Kidney tubule cell (primary cell): ENCODE results near the gene IKZF2.
"Not testable (repeated sequence)": the region's sequence is repeated elsewhere in the genome, so short reads cannot be mapped to it uniquely, and the experiment has no call there.

Experiments
- DNase-seq: peaks from one replicate; pipeline ENCODE4 v3.0.0-alpha.2; 2018; ENCODE audit warnings: low spot score

Gene IKZF2

DNA sequence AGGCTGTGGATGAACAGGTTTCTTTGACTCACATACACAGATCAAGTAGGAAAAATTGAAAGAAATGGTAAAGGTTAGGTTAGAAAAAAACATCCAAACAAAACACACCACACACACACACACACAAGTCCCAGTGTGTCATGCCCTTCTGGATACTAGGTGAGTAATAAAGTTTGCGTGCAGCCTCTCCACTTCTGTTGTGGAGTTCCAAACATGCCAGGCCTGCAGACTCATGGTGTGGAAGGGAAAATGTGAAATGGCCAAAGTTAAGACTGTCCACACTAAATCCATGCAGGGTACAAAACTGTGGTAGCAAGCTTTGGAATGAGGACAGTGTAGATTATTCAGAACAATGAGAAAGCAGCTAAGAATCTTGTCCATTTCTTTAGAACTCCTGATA is 114.6 kb downstream of the IKZF2 start:
- DNase-seq: peak; percentile 63

DNA sequence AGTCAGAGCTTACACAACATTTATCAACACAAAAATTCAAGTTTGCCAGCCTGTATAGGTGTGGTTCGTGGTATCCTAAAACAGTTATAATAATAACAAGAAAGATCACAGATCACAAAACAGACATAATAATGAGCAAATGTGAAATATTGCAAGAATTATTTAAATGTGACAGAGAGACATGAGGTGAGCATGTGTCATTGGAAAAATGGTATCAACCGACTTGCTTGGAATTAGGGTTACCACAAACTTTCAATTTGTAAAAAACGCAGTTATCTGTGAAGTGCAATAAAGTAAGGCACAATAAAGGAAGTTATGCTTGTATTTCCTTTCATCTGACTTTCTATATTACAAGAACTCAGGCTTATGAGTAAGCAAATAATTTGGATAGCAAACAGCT is 116.8 kb downstream of the IKZF2 start:
- no peak for DNase-seq

DNA sequence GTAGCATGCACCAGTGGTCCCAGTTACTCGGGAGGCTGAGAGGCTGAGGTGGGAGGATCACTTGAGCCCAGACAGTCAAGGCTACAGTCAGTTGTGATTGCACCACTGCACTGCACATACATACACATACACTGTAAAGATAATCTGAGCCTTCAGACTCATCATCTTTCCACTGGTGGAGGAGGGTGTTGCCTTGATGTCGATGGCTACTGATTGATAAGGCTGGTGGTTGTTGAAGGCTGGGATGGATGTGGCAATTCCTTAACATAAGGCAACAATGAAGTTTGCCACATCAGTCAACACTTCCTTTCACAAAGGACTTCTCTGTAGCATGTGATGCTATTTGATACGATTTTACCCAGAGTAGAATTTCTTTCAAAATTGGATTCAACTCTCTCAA is 118.8 kb downstream of the IKZF2 start:
- DNase-seq: no peak

DNA sequence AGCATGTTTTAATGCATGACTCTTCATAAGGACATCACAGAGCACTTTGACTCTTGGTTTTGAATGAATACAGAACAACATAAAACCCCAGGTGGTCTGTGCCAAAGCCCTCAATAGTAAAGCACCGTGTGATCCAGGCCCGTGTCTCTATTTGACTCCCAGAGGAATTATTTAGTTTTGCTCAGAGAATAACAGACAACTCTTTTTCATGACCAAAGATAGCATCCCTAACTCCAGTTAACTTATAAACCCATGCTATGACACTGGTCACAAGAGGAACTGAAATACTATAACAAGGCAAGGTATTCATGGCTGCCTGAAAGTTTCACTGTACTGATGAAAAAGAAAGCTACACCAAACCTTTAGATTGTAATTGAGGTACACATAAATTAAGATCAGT is 128.4 kb downstream of the IKZF2 start:
- DNase-seq: no peak

DNA sequence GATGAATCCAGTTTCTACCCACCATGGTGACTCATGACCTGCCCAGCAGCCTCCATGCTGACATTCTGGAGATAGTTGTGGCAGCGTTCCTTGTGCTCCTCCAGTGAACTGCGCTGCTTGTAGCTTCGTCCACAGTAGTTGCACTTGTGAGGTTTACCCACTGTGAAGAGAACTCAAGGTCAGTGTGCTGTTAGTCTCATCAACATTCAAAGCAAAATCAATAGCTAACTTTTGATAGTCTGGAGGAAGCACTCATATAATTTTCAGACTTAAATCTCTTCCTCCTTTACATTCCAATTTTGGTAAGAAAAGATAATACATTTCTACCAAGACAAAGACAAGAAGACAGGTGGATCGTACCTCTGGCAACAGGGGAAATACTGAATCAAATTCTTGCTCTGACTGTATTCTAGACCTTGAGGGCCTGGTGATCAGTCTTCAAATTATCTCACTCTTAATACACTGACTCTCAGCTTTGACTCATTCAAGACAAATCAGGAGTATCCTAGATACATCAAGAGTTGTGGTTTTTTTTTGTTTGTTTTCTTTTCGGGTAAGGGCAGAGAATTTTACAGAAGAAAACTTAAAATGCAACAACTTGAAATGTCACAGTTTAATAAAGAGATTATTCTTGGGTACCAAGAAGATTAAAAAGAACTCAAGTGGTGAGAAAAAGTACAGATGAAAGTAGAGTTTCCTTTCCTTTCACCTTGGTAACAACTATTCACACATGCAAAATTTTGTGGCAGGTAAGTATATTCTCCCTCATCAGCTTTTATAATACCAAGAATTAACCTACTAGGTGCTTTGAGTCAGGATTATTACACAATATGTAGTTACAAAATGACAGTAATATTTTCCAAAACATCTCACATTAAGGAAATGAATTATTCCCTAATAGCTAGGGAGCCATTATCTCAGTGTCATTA is 129.2 kb downstream of the IKZF2 start:
- DNase-seq: peak; percentile 70

DNA sequence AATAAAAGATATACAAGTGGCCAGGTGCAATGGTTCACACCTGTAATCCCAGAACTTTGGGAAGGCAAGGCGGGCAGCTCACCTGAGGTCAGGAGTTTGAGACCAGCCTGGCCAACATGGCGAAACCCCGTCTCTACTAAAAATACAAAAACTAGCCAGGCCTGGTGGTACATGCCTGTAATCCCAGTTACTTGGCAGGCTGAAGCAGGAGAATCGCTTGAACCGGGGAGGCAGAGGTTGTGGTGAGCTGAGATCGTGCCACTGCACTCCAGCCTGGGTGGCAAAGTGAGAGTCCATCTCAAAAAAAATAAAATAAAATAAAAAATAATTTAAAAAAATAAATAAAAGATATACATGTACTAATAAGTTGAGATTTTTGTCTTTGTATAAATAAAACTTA is 130.5 kb downstream of the IKZF2 start:
- DNase-seq: not testable (repeated sequence)

DNA sequence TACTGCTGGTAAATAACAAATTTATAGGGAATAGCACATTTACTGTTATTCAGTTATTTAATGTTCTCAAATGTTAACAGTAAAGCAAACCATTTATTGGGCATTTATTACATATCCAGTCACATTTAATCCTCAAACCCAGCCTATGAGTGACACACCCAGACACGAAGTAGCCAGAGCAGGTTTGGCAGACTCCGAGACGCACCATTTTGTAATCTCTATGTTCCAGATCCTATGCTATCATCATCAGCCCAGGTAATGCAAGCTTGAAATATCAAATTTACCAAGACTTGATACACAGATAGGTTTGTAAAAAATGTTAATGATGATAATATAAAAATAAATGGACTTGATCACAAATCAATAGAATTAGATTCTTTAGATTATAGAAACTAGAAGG is 131.1 kb downstream of the IKZF2 start:
- DNase-seq: no peak

DNA sequence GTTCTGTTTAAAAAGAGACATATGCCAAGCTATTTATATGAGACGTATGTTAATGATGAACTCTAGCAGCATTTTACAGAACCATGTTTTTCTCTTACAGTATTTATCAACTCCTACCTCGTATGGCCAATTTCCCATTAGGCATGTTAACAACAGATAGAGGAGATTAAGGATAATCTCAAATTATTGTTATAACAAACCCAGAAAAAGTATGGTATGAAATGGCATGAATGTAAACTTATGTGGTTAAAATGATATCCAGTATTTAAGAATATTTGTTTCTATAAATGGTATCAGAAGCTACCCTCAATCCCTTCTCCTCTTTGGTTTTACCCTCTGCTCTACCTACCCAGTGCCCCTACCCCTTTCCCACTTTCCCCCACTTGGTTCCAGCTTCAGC is 132.0 kb downstream of the IKZF2 start:
- DNase-seq: no peak

DNA sequence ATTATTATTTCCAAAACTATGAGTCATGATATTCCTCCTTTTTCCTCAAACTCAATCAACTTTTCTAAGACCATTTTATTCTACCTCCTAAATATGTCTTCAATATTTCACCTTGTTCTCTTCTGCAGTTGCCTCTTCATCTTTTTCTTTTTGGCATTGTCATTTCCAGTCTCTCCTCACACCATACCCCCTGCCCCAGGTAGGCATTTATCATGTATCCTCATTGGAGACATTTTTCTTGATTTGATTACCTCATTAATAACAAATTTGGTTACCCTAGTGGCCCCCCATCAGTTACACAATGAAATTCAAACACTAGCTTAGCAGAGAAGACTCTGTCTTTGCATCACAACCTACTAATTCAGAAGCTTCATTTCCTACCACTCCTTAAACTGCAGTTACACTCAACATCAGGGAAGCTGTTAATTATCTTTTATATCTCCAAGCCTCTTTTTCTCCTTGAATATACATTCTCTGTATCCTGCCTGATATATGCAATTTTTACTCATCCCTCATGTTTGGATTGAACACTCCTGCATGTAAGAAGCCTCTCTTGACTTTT is 133.0 kb downstream of the IKZF2 start:
- DNase-seq: no peak

DNA sequence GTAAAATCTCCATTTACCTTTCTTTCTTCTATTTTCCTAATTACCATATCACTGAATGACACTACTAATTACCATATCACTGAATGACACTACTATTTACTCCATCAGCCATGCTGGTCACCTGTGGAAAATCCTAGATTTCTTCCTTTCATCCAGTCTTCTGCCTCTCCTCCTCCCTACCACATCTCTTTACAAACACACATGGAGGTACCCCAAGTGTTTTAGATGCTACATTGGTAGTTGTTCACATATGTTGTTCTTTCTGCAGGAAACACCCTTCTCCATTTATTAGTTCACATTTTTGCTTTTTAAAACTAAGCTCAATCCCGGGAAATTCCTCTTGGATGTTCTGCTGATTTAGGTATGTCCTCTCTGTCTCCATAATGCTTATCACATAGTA is 134.0 kb downstream of the IKZF2 start:
- no peak for DNase-seq

DNA sequence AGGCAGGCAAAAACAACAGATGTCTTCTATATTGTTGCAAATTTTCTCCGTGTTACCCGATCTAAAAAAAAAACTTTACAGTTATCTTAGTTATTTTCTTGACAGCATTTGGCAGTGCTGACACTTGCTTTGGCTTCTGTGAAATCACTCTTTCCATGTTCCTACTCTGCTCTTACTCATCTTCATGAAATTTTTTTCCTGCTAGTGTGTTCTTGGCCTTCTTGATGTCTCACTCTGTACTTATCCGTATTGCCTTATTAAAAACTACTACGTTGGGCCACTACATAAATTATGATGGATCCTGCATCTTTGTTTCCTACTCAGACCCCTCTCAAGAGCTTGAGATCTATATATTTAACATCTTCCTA is 134.4 kb downstream of the IKZF2 start:
- DNase-seq: no peak

DNA sequence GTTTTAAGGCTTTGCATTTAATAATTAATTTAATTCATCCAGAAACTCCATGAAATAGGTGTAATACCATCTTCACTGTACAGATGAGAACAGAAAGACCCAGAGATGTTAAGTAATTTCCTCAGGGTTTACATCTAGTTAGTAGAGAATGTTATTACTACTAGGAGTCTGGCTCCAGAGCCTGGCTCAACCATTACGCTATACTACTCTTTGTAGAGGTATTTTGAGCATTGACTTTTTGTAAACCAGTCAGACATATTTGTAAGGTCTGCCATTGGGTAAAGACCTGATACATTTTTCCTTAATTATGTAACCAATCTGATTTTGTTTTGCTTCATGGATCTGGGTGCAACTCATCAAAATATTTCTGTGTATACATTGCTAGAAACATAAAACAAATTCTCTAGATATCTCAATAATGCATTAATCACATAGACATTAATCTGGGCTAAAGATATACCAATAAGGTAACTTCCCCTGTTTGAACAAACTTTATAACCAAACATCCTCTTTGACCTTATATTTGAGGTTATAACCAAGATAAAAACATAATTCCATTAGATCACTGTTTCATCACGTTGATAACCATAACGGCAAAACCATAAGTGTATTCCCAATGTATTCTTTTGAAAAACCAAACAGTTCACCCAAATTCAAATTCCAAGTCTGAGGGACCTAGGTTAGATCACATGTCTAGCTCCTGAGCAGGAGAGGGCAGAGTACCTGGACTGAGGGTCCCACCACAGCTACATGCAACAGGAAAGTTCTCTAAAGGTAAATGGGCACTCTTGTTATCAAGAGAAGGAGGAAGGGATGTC is 135.0 kb downstream of the IKZF2 start:
- no peak for DNase-seq

DNA sequence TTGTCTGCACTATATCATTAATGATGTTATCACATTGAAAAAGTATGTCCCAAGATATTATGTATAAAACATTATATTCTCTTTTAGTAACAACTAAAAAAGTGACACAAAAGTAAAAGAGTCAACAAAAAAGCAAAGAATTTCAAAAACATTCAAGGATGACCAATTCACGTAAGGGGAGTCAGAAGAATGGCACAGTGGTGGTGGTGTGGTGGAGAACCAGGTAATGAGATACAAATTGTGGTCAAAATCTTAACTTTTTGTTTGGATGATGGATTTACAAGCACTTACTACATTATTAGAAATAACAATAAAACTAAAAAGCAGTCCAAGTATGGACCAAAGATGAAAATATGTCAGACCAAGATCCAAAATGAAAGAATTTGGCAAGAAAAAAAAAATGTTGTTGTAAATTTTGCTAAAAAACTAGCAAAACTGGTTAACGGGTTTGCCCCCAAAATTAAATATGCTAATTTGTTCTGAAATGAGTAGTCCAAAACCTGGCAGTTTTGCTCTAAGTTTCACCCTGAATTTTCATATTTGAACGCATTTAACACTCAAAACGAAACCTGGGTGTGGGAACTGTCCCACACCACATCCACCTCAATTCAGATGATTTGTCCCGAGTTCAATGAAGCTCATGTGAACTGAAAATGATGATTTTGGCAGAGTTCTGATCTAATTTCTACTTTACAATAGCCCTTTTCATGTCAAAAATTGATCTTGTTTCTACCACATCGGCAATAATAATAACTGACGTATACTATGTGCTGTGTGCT is 135.8 kb downstream of the IKZF2 start:
- DNase-seq: no peak

DNA sequence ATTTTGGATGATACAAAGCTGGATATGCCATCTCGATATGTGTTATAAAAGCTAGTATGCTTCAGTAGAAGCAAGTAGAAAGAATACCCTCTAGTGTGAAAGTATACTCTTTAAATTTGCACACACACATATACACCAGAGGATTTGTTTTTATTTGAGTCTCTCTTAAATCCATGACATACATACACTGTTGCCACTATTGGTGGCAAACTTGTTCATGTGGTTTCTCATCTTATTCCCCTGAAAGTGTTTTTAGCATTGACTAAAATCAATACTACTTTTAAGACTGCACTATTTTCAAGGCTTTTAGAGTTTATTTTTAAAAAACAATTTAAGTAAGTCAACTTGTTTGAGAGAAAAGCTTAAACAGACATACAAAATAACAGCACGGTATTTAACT is 137.4 kb downstream of the IKZF2 start:
- DNase-seq: no peak

DNA sequence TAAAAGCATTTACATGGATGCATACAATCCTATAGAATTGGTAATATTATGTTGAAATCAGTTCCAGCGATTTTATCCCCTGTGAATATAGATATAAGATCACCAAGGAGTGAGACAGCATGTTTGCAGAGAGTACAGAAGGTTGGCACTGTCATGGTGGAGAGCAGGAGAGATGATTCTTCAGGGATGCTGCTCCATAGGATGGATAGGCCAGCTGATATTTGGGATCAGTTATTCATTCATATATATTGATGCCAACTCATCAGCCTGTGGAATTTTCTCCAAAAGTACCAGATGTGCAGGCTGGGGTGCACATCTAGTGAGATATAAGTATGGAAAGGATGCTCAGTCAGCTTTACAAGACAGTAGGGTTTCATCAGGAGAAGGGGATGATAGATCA is 139.9 kb downstream of the IKZF2 start:
- DNase-seq: no peak

DNA sequence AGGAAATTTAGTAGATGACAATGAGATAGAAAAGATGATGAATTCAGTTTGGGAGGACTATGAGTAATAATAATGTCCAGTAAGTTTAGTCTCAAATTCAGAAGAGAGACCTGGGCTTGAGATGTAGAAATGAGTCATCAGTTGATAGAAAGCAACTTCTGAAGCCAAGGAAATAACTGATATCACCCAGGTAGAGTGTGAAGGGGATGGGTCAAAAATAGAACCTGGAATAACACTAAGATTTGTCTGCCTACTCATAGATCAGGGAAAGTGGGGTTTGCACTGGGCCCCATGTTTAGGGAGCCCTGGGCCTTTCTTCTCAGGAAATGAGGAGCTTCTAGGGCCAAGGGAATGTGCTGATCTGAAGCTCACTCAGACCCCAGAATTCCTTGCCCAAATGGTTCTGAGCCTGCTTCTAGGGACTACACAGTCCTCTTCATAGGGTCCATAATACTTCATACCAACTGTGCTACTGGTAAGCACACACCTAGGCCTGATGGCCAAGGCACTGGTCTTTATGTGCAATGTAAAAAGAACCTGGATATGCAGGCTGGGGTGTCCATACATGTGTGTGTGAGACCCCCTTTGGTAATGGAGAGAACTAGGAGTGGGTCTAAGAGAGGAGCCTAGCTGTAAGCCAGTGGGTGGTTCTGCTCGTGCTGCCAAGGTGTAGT is 141.2 kb downstream of the IKZF2 start:
- peak; percentile 5 for DNase-seq

DNA sequence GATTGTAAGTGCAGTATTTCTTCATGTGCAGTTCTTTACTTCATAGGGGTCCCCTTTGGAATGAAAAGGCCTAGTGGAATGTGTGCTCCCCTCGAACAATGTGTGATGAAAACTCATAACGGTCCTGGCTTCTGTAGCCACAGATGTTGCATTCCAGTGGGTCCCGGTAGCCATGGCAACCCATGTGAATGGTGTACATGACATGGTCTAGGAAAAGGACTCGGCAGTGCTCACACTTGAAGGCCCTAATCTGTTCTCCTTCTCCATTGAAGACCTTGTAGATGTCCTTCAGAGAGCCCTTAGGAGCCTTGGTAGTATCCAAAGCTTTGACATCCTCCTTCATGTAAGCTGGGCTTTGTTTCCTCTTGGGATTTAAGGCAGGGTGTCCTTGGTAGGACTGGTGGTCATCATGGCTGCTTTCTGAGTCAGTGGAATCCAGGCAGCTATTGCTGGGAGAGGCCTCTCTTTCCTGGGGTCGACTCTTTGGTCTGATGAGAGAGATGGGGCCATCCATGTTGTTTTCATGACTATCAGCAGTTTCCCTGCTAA is 144.0 kb downstream of the IKZF2 start:
- no peak for DNase-seq

DNA sequence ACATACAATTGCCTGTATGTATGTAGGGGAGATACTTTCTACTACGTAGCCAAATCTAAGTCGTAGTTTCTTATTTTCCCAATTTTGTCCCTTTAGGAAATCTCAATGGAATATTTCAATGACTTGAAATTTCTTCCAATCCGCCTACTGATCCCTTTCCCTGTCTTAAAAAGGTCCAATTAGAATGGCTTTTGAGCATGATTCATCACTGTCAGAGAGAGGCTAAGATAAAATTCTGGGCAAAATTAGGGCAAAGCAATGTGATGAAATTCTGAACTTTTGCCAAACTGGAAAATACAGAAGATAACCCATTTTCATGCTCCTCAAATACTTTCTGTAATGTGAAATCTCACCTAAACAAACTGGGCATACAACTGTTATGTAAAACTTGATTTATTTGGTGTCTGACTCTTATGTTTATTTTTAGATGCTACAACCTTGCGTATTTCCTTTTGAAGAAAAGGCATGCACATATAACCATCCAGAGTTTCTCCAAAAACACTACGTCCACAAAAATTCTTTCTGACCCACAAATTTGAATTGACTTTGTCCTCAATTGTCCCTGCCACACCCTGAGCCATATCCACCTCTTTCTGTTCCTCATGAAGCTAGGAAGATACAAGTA is 147.1 kb downstream of the IKZF2 start:
- DNase-seq: no peak

DNA sequence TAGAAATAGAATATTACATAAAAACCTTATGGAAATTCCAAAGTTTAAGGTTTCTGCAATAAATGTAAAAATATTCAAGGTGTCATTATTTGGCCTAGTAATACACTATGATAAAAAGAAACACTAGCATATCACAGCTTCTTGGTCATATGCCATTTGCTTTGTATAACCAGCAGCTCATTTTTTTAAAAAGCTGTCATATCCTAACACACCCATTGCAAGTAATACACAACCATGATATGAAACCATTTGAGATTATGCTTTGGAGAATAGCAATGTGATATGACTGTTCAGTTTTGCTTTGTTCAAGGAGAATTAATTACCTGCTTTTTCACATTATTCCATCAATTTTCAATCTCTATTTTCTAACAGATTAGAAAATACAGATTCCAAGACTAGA is 149.0 kb downstream of the IKZF2 start:
- DNase-seq: no peak

DNA sequence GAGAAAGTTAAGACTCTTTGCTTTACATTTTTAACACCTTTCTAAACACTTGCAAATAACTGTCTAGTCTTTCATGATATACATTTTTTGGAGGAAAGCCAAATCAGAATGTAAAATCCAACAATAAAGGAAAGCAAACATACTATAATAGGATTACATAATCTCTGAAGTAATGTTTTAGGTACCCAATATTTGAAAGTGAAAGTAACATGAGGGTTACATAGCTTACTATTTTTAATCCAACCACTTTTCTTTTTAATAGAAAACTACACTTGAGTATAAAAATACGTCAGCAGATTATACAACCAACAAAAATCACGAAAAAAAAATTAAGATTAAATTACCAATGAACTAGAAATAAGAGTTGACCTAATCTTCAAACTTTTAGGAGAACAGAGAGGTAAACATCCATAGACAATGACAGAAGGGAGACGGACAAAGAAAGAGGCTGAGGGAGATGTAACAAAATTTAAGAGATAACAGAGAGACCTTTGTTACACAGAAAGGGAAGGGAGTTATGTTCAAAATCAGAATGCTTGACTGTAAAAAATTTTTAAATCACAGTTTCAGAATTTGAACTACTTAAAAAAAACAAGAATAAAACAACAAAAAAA is 150.0 kb downstream of the IKZF2 start:
- DNase-seq: no peak
